Vagina (tissue), 2 donors: ENCODE results near the gene HMGA1. TPM values are rescaled to one million over a fixed set of nuclear protein-coding genes. Genes with fewer than 3 reads are reported as not detected.
A peak's percentile ranks its signal among the peaks of the same experiment; 100 is the strongest.
"Not testable (repeated sequence)": the region's sequence is repeated elsewhere in the genome, so short reads cannot be mapped to it uniquely, and the experiment has no call there.

Experiments
- DNase-seq, 2 donors: peaks; one replicate each; pipeline ENCODE4 v3.0.0-alpha.2; 2017; ENCODE audit errors: extremely low spot score in 2 of 2
- H3K27ac ChIP-seq: fragments of 200-600 bp; sonication (generic); one replicate; pipeline ENCODE4 v1.5.1; 2019
- H3K27me3 ChIP-seq: fragments of 200-600 bp; sonication (generic); one replicate; pipeline ENCODE4 v1.5.1; 2019
- H3K36me3 ChIP-seq, 2 donors: fragments of 200-600 bp; sonication (generic); one replicate each; pipeline ENCODE4 v1.5.1; 2017 to 2019
- H3K4me1 ChIP-seq: fragments of 200-600 bp; sonication (generic); one replicate; pipeline ENCODE4 v1.5.1; 2019
- H3K4me3 ChIP-seq, 2 donors: fragments of 200-600 bp; sonication (generic); 1 replicate in 1 of 2; 2 replicates in 1 of 2; pipeline ENCODE4 v1.5.1; 2016 to 2019
- H3K9me3 ChIP-seq: fragments of 200-600 bp; sonication (generic); one replicate; pipeline ENCODE4 v1.5.1; 2019
- CTCF ChIP-seq, 3 experiments: fragments of 450-650 bp in 2 of 3; fragments of 200-600 bp in 1 of 3; sonication (generic) in 1 of 3; IDR thresholded peaks; one replicate each; pipeline ENCODE4 v1.5.1; 2017 to 2019; ENCODE audit warnings: antibody characterized with exemption in 3 of 3, mild to moderate bottlenecking in 2 of 3, moderate library complexity in 2 of 3
- POLR2A ChIP-seq, 2 donors: fragments of 450-650 bp; IDR thresholded peaks; one replicate each; pipeline ENCODE4 v1.6.1; 2017; ENCODE audit warnings: antibody characterized with exemption in 2 of 2, mild to moderate bottlenecking in 2 of 2, moderate library complexity in 2 of 2
- POLR2AphosphoS5 ChIP-seq, 2 donors: sonication (generic); formaldehyde crosslinking; IDR thresholded peaks; one replicate each; pipeline ENCODE4 v1.9.0; 2017; ENCODE audit warnings: antibody characterized with exemption in 2 of 2, mild to moderate bottlenecking in 2 of 2, low read depth in 1 of 2; ENCODE audit not compliant: insufficient read depth in 1 of 2
- intact Hi-C: fragments of 100-400 bp; cut with DNase I; formaldehyde crosslinking; loops from one replicate; pipeline ENCODE4 v1.15.1; 2023
- total RNA-seq: library from RNA; depleted of rRNA; stranded (reverse); fragments of >200 nt; gene quantifications from one replicate; pipeline ENCODE4 v1.2.3, GENCODE V29; 2016

Gene HMGA1
- total RNA-seq, 1 donor from 2014 or later, result 65.6 TPM

- Histone ChIP-seq H3K9me3 (no peaks in the 10 kb centered on the region), H3K36me3 (peaks cover 0 to 8% of the 10 kb centered on the region in 2 donors), H3K4me1 (peaks cover 36% of the 10 kb centered on the region), H3K27me3 (no peaks in the 10 kb centered on the region), H3K27ac (peak overlapping the region; percentile 82), H3K4me3 (no peak overlapping the region)
- TF ChIP-seq CTCF (IDR thresholded peaks at IDR 0.05) (peak in 1 of 3 experiments; percentile 6), POLR2AphosphoS5 (IDR thresholded peaks at IDR 0.05; ENCODE audit: insufficient read depth in 1 of 2, low read depth in 1 of 2) (peak; percentile 64), POLR2A (IDR thresholded peaks at IDR 0.05) (no peak)
- no peak for DNase-seq
- intact Hi-C loops, result no loop called here
These were observed 7.5 kb downstream of the HMGA1 start for GRCh38 chr6:34243901-34244884.

- not testable (repeated sequence) for H3K27me3 ChIP-seq, DNase-seq, H3K9me3 ChIP-seq, H3K4me3 ChIP-seq, H3K36me3 ChIP-seq
- H3K27ac ChIP-seq, result peak overlapping the region; percentile 82
- intact Hi-C loops, result loop anchor here (5.0 kb wide), 2 partner anchors 147 to 167 kb away; partner anchors contain the start of gene NUDT3
- H3K4me1 ChIP-seq, result peaks cover 45% of the 10 kb centered on the region
These were observed 8.5 kb downstream of the HMGA1 start for GRCh38 chr6:34245032-34245760.

GRCh38 chr6:34245761-34246140 is 9.1 kb downstream of the HMGA1 start:
- not testable (repeated sequence) for H3K27ac ChIP-seq, DNase-seq

GRCh38 chr6:34246249-34246562 is 9.5 kb downstream of the HMGA1 start:
- no peaks in the 10 kb centered on the region for H3K27me3 ChIP-seq
- H3K9me3 ChIP-seq, result no peaks in the 10 kb centered on the region
- peak overlapping the region; percentile 33 for H3K27ac ChIP-seq
- DNase-seq, result no peak
- intact Hi-C loops, result loop anchor here (5.0 kb wide), 2 partner anchors 146 to 166 kb away; partner anchors contain the start of gene NUDT3
- H3K36me3 ChIP-seq, result peaks cover 0 to 8% of the 10 kb centered on the region in 2 donors
- TF ChIP-seq POLR2A (IDR thresholded peaks at IDR 0.05) (no peak), POLR2AphosphoS5 (IDR thresholded peaks at IDR 0.05; ENCODE audit: insufficient read depth in 1 of 2, low read depth in 1 of 2) (no peak), CTCF (IDR thresholded peaks at IDR 0.05) (no peak)
- no peak overlapping the region for H3K4me3 ChIP-seq
- H3K4me1 ChIP-seq, result peaks cover 45% of the 10 kb centered on the region

More at GRCh38 chr6:34245761-34246140, 9.1 kb downstream of the HMGA1 start:
- not testable (repeated sequence) for H3K9me3 ChIP-seq, H3K27me3 ChIP-seq, H3K4me3 ChIP-seq, H3K36me3 ChIP-seq
- H3K4me1 ChIP-seq, result peaks cover 45% of the 10 kb centered on the region
- intact Hi-C loops, result loop anchor here (5.0 kb wide), 2 partner anchors 147 to 167 kb away; partner anchors contain the start of gene NUDT3

GRCh38 chr6:34246563-34247391 is 10.1 kb downstream of the HMGA1 start:
- peaks cover 0 to 6% of the 10 kb centered on the region in 2 donors for H3K36me3 ChIP-seq
- no peak for DNase-seq
- H3K4me1 ChIP-seq, result peaks cover 45% of the 10 kb centered on the region
- intact Hi-C loops, result loop anchor here (5.0 kb wide), 2 partner anchors 146 to 166 kb away; partner anchors contain the start of gene NUDT3
- peak overlapping the region; percentile 99 for H3K27ac ChIP-seq
- no peak overlapping the region for H3K4me3 ChIP-seq
- H3K9me3 ChIP-seq, result no peaks in the 10 kb centered on the region
- H3K27me3 ChIP-seq, result no peaks in the 10 kb centered on the region
- TF ChIP-seq POLR2AphosphoS5 (IDR thresholded peaks at IDR 0.05; ENCODE audit: insufficient read depth in 1 of 2, low read depth in 1 of 2) (no peak), POLR2A (IDR thresholded peaks at IDR 0.05) (no peak)
